Activated CD4-positive, alpha-beta T cell treated with anti-CD3 and anti-CD28 coated beads, Interleukin-2, amount 50 U/mL, for 4 hours (primary cell): ENCODE results near the gene TUBB2B.
"Not testable (repeated sequence)": the region's sequence is repeated elsewhere in the genome, so short reads cannot be mapped to it uniquely, and the experiment has no call there.

Source experiments
- DNase-seq, 2 experiments: peaks; one replicate each; pipeline ENCODE4 v3.0.0-alpha.2; 2020

Gene TUBB2B

GRCh38 chr6:3209114-3210023 is 18.1 kb downstream of the TUBB2B start:
- peak; percentile 35 to 48 for DNase-seq

- no peak for DNase-seq
Observed at GRCh38 chr6:3208775-3209113, 18.7 kb downstream of the TUBB2B start.

GRCh38 chr6:3208098-3208774 is 19.2 kb downstream of the TUBB2B start:
- DNase-seq, result no peak

GRCh38 chr6:3206339-3207015 is 21.0 kb downstream of the TUBB2B start:
- DNase-seq, result no peak

GRCh38 chr6:3205913-3206312 is 21.5 kb downstream of the TUBB2B start:
- DNase-seq, result no peak

GRCh38 chr6:3204921-3205320 is 22.5 kb downstream of the TUBB2B start:
- no peak for DNase-seq

GRCh38 chr6:3202999-3203696 is 24.3 kb downstream of the TUBB2B start:
- DNase-seq, result no peak

- no peak for DNase-seq
Observed at GRCh38 chr6:3201388-3201787, 26.1 kb downstream of the TUBB2B start.

- DNase-seq, result no peak
Observed at GRCh38 chr6:3200682-3201081, 26.8 kb downstream of the TUBB2B start.

- no peak for DNase-seq
Observed at GRCh38 chr6:3199382-3199781, 28.1 kb downstream of the TUBB2B start.

- DNase-seq, result not testable (repeated sequence)
Observed at GRCh38 chr6:3197734-3198133, 29.7 kb downstream of the TUBB2B start.

- DNase-seq, result no peak
Observed at GRCh38 chr6:3196770-3197169, 30.7 kb downstream of the TUBB2B start.

- no peak for DNase-seq
Observed at GRCh38 chr6:3195695-3196497, 31.6 kb downstream of the TUBB2B start.

- no peak for DNase-seq
Observed at GRCh38 chr6:3195420-3195694, 32.1 kb downstream of the TUBB2B start.

GRCh38 chr6:3194535-3195419 is 32.7 kb downstream of the TUBB2B start:
- DNase-seq, result no peak

- DNase-seq, result no peak
Observed at GRCh38 chr6:3193102-3193849, 34.2 kb downstream of the TUBB2B start.

- no peak for DNase-seq
Observed at GRCh38 chr6:3190779-3191178, 36.7 kb downstream of the TUBB2B start.

- no peak for DNase-seq
Observed at GRCh38 chr6:3190056-3190455, 37.4 kb downstream of the TUBB2B start.

GRCh38 chr6:3189192-3189591 is 38.3 kb downstream of the TUBB2B start:
- DNase-seq, result not testable (repeated sequence)

- DNase-seq, result no peak
Observed at GRCh38 chr6:3188262-3188661, 39.2 kb downstream of the TUBB2B start.

- no peak for DNase-seq
Observed at GRCh38 chr6:3186974-3187382, 40.5 kb downstream of the TUBB2B start.
